ENCODE results near the gene RECK.

RECK gene

GRCh38 chr9:36029765-36030528 is 6.8 kb upstream of the RECK start:
- no peak for DNase-seq

DNA sequence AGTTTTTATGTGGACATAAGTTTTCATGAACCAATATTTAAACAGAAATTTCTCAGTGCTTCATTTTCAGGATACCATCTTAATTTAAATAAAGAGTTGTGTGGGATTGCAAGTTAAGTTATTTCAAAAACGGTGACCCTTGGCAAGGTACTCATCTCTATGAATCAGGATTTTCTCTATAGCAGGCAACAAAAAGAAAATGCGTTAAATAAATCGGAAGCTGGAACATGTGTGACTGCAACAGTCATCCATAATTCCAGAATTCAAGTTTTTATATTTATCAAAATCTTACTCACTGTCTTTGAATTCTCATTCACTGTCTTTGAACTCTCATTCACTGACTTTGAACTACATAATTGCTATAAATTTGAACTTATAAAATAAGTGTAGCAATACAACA is 5.8 kb upstream of the RECK start:
- DNase-seq, result no peak

DNA sequence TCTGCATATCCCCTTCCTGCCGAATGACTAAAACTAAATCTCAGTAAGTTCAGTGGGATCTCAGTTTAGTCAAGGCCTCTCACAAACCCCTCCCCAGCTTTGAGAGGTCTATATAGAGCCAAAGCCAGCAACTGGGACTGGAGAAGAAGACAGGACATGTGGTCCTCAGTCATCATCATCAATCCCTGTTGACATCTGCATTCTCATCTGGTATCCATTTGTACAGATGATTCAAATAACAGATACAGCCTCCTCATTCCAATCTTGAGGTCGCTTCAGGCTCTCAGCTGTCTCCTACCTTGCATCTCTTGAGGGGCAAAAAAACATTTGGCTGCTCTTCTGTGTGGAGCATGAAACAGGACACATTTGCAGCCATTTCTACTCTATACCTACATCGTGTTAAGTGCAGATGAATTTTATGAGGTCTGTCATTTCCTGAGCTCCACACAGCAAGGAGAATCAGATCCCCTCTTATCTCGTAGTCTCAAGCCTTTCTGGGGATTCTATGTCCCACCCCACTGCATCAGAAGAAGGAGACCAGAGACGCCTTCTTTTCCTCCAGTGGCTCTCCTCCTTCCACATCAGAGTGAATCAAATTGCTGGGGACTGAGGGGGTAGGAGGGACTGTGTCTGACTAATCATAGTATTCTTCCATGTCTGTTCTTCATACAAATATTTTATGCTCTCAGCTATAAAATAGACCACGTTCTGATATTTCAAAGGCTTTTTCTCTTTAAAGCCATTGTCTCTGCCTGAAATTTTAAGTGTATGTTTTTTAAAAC is 4.7 kb upstream of the RECK start:
- no peak for DNase-seq

DNA sequence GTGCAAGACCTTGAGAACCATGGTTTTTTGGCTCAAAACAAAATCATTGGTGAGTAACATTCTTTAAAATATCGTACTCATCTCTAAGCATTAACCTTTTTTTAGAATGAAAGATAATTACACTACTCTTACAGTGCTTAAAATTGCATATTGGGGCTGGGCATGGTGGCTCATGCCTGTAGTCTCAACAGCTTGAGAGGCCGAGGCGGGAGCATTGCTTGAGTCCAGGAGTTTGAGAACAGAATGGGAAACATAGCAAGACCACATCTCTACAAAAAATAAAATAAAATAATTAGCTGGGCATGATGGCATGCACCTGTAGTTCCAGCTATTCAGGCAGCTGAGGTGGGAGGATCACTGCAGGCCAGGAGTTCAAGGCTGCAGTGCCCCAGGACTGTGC is 2.9 kb upstream of the RECK start:
- no peak for DNase-seq

- DNase-seq, result no peak
Observed at GRCh38 chr9:36034234-36034633, 2.5 kb upstream of the RECK start.

DNA sequence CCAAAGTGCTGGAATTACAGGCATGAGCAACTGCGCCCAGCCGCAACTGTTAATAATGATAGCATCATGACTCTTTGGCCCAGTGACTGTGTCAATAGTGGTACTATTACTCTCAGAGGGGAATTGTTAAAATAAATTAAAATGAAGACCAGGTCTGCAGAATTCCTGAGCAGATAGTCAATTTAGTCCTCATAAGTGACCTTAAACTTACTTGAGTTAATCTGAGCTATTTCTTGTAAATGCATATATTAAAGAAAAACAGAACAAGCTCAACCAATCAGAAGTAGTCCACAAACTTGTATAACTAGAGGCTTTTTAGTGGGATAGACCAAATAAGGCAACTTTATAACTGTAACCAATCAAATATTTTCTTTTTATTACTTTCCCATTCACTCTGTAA is 1.7 kb upstream of the RECK start:
- no peak for DNase-seq

DNA sequence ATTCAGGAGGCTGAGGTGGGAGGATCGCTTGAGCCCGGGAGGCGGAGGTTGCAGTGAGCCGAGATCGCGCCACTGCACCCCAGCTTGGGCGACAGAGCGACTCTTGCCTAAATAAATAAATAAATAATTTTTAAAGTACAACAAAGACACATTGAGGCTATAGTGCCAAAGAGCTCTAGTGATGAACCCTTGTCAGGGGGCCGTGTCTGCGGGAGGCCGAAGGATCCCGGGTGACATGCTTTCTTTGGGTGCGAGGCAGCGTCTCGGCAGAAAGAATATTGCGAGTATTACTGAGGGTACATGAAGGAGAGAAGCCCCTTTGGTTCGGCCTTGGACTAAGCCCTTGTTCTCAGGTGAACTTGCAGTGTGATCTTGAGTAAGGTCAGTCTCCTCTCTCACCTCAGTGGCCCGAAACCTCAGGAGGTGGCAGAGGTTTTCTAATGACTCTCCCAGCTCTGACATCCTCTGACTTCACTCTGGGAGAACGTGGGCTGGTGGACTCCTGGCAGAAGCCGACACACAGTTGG is 397 bp upstream of the RECK start:
- no peak for DNase-seq

DNA sequence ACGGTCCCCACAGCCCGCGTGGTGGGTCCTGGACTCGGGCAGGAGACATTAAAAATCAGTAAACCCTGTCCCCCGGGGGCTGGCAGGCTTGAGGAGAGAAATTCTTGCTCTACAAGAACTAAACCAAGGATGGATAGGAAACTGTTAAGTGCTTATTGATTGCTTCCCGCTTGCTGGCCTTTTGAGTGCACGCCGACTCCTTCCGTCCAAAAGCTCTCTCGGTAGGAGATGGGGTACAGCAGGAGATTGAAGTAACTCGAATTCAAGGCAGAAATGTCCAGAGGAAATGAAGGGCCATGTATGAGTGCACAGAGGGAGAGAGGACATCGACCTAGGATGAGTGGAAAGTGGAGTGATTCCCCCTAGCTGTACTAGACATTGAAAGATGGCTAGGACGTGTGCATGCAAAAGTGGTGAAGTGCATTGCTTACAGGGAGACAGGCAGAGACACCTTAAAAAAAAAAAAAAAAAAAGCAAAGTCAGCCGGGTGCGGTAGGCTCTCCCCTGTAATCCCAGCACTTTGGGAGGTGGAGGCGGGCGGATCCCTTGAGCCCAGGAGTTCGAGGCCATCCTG is 923 bp downstream of the RECK start:
- no peak for DNase-seq

GRCh38 chr9:36039121-36039520 is 2.4 kb downstream of the RECK start:
- no peak for DNase-seq

DNA sequence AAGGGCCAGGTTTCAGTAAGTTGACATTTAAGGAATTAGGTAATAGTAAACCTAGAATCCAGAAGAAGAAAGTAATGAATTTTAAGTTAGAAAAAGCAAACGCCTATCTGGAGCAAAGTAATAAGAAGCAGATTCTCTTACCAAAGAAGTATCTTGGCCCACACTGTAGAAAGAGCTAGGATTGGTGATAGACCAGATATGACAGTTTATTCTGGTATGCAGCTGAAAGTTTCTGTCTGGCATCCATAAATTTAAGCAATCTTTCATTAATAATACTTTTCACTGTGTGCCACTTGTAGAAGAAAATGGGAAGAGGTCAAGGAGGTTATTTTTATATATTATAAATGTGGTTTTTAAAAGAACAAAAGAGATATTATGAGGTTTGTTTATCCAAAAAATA is 3.0 kb downstream of the RECK start:
- DNase-seq, result no peak

- no peak for DNase-seq
Observed at GRCh38 chr9:36040271-36040925, 3.7 kb downstream of the RECK start.

DNA sequence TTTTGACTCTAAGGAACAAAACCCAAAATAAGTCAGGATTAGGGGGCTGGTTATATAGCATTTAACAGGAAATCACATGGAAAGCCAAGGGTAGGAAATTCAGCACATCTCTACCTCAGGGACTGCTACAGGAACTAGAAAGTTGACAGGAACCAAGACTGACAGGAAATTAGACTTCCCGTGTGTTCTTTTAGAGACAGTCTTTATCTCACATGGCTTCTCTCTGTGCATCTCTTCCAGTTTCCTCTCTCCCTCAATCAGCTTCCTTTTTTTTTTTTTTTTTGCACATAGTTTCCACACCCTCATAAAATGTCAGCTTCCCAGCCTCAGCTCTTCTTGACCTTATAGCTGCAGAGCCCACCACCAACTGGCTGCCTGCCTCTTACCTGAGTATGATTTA is 4.8 kb downstream of the RECK start:
- DNase-seq, result no peak

DNA sequence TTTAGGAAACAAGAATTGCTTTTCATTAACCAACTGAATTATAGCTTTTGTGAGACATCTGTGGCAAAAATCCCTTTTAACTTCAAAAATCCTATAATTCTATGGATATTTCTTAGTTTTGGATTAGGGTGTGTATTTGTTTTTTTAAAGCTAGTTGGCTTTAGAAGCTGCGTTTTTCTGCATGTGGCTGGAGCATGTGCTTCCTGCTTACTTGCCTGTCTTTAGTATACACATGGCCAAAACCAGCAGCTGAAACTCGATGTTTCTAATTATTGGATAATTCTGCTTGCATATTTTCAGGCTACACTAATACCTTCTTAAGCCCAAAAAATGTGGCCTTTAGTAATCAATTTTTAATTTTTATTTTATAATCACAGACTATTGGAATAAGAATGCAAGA is 8.9 kb downstream of the RECK start:
- DNase-seq, result no peak

DNA sequence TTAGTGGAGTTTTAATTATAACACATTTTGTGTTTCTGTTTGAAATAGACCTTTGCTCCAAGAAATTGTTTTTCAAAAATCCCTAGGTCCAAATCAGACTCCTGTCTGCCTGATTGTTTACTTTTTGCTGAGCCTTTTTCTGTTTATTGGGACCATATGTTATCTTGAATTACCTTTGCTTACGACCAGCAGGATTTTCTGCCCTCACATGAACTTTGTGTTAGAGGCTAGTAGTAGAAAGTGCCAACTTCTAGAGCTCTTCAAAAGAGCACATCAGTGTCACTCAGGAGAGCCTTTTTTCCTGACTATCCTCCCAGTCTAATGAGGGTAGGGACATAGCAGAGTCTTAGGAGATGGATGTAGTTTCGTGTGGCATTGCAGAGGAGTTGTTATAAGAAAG is 10.2 kb downstream of the RECK start:
- DNase-seq, result no peak

DNA sequence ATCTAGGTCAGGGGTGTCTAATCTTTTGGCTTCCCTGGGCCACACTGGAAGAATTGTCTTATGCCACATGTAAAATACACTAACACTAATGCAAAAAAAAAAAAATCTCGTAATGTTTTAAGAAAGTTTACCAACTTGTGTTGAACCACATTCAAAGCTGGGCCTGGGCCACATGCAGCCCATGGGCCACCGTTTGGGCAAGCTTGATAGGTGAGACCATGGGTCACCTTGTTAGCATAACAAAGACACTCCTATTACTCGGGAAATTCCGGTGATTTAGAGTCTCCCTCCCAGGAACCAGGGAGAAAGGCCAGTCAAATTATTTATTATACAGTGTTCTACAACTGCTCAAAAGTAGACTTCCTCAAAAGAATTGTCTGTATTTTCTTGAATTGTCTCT is 12.7 kb downstream of the RECK start:
- DNase-seq, result no peak

GRCh38 chr9:36050476-36050875 is 13.8 kb downstream of the RECK start:
- no peak for DNase-seq

GRCh38 chr9:36051317-36051716 is 14.6 kb downstream of the RECK start:
- DNase-seq, result no peak

- no peak for DNase-seq
Observed at GRCh38 chr9:36053971-36054370, 17.3 kb downstream of the RECK start.

- no peak for DNase-seq
Observed at GRCh38 chr9:36056896-36057295, 20.2 kb downstream of the RECK start.

DNA sequence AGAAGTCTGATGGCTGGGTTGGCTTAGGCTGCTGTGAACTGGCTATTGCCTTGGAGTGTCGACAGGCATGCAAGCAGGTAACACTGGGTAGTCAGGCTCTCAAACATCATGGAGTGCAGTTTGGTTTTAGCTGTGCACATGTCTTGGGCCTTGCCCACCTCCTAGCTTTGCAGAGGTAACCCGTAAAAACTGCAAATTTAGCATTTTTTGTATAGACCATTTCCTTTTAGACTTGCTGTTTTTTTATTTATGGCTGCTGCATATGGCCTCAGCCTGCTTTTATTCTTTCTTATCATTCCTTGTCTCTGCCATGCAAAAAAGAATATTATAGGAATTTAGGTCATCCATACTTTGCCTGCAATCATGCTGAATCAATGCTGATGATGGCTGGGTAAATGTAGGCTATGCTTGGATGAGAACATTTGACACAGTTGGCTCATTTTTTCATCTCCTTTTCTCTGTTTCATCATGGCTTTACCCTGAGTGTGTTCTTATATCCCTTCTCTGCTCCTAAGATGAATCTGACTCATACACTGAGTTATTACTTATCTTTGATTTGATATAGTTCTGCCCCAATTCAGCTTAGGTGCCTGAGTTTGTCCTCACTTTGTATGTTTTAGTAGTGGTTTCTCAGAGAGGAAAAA is 27.2 kb downstream of the RECK start:
- no peak for DNase-seq

DNA sequence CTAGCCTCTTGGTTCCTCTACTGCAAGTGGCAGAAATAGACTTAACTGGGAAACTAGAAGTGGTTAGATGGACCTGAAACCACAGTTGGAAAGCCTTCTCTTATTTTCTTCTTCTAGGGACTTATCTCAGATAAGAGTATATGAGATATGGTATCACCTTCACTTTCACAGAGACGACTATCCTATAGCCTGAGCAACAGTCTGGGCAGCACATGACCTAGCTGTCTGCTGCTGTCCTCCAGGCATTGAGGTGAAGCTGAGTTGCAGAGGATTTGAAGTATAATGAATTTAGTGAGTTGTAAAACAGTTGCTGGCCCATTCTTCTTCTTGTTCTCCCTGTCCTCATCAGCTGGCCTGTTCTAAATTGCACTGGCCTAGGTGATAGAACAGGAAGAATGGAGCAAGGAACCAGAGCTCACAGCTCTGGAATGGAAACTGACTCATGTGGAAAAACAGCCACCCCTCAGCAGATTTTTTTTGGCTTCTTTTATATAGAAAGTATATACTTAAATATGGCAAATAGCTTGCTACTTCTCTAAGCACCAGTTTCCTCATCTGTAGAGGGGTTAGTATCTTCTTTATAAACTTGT is 27.8 kb downstream of the RECK start:
- no peak for DNase-seq

DNA sequence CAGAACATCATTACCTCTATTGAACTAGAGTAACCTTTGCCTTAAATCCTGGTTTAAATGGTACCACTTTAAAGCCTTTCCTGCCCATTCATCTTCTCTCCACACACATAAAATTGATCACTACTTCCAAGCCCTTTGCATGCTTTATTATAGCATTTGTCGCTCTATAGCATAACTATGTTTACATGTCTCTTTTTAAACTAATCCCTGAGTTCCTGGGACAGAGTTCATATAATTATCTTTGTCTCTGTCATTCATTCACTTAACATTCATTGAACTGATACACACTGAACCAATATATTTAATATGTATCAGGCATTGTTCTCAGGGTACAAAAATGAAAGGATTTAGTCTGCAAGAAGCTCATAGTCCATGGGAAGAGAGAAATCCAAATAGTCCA is 37.3 kb downstream of the RECK start:
- no peak for DNase-seq

Data from DMS53 (cell line).